Cardiac muscle cell (in vitro differentiated cells and primary cell): ENCODE measurements around the gene FECH. TPM values are rescaled to one million over a fixed set of nuclear protein-coding genes. Genes with fewer than 3 reads are reported as not detected.

Experiments
- DNase-seq, 2 donors: peaks; one replicate each; pipeline versions ENCODE4 v3.0.0 to v3.0.0-alpha.2; 2010 to 2017; ENCODE audit warnings: low read depth in 1 of 2, low spot score in 1 of 2
- H3K27ac ChIP-seq: fragments of 200-600 bp; sonication (generic); 2 replicates; pipeline ENCODE4 v1.5.1; 2016
- H3K27me3 ChIP-seq: fragments of 200-600 bp; sonication (generic); 2 replicates; pipeline ENCODE4 v1.6.0; 2016; ENCODE audit warnings: control low read depth
- H3K36me3 ChIP-seq: fragments of 200-600 bp; sonication (generic); 2 replicates; pipeline ENCODE4 v1.5.1; 2016; ENCODE audit warnings: control low read depth
- H3K4me1 ChIP-seq: fragments of 200-600 bp; sonication (generic); 2 replicates; pipeline ENCODE4 v1.8.1; 2017; ENCODE audit warnings: low read depth, mild to moderate bottlenecking, mixed run types
- H3K4me3 ChIP-seq: fragments of 200-600 bp; sonication (generic); 2 replicates; pipeline ENCODE4 v1.5.1; 2016; ENCODE audit warnings: mild to moderate bottlenecking
- H3K9me3 ChIP-seq: fragments of 200-600 bp; sonication (generic); 2 replicates; pipeline ENCODE4 v1.5.1; 2017; ENCODE audit warnings: low read depth, mild to moderate bottlenecking, control low read depth
- polyA plus RNA-seq: library from polyadenylated mRNA; unstranded; fragments of >200 nt; fragmentation: Nextera tagmentation; extraction: Ambion mirVana; gene quantifications from 2 replicates; pipeline ENCODE4 v1.2.1, GENCODE V29; 2016
- total RNA-seq: library from RNA; depleted of rRNA; stranded (reverse); fragments of >200 nt; gene quantifications from 2 replicates; pipeline ENCODE4 v1.2.3, GENCODE V29; 2016
- TF ChIP-seq, protein P1 (sequence below): IDR thresholded peaks from 2 replicates; pipeline ENCODE4 v1.5.1; 2012; ENCODE audit warnings: low read depth, mild to moderate bottlenecking, low read length

Gene FECH
- total and polyA plus RNA-seq, 2 experiments from 2014 or later, result 47.4 to 94.5 TPM

DNA sequence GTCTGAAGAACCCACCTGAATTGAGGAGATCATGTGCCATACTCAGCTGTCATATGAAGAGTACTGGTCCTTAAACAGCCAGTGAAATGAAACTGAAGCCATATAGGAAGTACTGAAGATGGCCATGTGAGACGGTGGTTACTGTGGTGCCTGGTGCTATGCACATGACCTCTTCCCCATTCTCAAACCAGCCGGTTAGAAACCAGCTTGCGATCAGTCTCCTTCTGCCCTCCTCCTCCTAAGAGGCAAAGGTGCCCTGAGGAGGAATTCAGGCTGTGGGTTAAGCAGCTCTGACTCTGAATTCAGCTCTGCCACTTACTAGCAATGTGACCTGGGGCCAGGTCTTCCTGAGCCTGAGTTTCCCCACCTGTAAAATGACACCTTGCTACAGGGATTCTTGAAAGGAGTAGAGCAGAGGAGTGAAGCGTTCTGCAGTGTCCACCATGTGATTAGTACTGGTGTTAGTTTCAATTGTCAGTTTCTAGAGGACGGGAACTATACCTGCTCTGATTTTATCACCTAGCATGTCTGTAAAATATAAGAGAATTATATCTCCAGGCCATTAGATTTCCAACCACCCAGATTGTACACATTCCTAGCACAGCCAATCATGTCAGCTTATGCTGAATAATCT lies 5.1 kb downstream of the FECH start:
- Histone ChIP-seq H3K4me1 (peaks cover 5% of the 10 kb centered on the region), H3K9me3 (no peaks in the 10 kb centered on the region), H3K36me3 (peaks cover 3% of the 10 kb centered on the region), H3K27me3 (no peaks in the 10 kb centered on the region), H3K4me3 (no peak overlapping the region), H3K27ac (no peak overlapping the region)
- TF ChIP-seq, protein P1, sequence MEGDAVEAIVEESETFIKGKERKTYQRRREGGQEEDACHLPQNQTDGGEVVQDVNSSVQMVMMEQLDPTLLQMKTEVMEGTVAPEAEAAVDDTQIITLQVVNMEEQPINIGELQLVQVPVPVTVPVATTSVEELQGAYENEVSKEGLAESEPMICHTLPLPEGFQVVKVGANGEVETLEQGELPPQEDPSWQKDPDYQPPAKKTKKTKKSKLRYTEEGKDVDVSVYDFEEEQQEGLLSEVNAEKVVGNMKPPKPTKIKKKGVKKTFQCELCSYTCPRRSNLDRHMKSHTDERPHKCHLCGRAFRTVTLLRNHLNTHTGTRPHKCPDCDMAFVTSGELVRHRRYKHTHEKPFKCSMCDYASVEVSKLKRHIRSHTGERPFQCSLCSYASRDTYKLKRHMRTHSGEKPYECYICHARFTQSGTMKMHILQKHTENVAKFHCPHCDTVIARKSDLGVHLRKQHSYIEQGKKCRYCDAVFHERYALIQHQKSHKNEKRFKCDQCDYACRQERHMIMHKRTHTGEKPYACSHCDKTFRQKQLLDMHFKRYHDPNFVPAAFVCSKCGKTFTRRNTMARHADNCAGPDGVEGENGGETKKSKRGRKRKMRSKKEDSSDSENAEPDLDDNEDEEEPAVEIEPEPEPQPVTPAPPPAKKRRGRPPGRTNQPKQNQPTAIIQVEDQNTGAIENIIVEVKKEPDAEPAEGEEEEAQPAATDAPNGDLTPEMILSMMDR, result no peak
- no peak for DNase-seq

DNA sequence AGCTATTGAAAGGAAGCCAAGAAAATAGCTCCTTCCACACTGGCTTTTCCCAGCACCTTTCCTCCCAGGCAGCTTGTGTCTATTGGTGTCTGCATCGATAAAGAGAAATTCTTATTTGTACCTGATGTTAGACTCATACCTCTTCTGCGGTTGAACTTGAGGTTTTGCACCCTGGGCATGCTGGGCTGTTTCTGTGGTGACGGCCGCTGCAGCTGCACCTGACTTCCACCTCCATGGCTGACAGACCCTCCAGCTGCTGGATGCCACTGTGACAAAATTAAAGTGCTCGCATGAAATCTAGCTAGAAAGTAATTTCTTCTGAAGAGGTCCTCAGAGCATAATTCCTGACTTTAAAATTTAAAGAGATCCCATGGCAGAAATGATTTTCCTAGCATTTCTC lies 6.6 kb downstream of the FECH start:
- H3K27ac ChIP-seq, result no peak overlapping the region
- TF ChIP-seq, protein P1, result no peak
- H3K36me3 ChIP-seq, result peaks cover 3% of the 10 kb centered on the region
- H3K4me1 ChIP-seq, result no peaks in the 10 kb centered on the region
- no peaks in the 10 kb centered on the region for H3K9me3 ChIP-seq
- H3K4me3 ChIP-seq, result no peak overlapping the region
- no peaks in the 10 kb centered on the region for H3K27me3 ChIP-seq
- DNase-seq, result no peak

DNA sequence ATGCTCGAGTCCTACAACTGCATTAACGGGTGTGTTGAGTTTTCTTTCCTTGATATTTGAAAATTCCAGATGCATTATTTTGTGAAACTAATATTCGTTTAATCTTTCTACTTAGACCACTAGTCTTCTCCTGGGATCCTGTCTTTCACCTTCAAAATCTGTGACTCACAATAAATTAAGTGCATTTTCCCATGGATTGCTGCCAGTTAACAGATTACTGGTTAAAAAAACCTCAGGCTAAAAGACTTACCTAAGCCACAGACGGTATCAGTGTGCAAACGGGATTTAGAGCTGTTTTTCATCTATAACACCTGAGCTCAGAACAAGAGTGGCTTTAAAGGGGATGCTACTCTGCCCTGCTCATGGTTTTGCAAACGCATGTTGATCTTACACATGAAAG lies 10.2 kb downstream of the FECH start:
- H3K9me3 ChIP-seq, result no peaks in the 10 kb centered on the region
- no peak overlapping the region for H3K27ac ChIP-seq
- no peak overlapping the region for H3K4me3 ChIP-seq
- H3K36me3 ChIP-seq, result peaks cover 7% of the 10 kb centered on the region
- TF ChIP-seq, protein P1, result no peak
- no peak for DNase-seq
- H3K4me1 ChIP-seq, result no peaks in the 10 kb centered on the region
- H3K27me3 ChIP-seq, result no peaks in the 10 kb centered on the region

DNA sequence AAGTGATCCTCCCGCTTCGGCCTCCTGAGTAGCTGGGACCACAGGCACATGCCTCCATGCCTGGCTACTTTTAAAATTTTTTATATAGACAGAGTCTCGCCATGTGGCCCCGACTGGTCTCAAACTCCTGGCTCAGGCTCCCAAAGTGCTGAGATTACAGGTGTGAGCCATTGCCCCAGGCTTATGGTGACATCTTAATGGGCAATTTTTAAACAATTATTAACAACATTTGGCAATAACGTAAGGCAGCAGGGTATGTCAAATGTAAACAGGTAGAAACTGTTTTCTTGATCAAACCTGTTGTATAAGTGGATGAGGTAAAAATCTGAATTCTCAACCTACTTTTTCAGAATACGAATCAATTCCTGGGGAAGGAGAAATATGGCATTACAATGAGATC lies 11.0 kb downstream of the FECH start:
- Histone ChIP-seq H3K9me3 (no peaks in the 10 kb centered on the region), H3K4me1 (no peaks in the 10 kb centered on the region), H3K4me3 (no peak overlapping the region), H3K36me3 (peaks cover 7% of the 10 kb centered on the region), H3K27ac (no peak overlapping the region), H3K27me3 (no peaks in the 10 kb centered on the region)
- TF ChIP-seq, protein P1, result no peak
- no peak for DNase-seq

DNA sequence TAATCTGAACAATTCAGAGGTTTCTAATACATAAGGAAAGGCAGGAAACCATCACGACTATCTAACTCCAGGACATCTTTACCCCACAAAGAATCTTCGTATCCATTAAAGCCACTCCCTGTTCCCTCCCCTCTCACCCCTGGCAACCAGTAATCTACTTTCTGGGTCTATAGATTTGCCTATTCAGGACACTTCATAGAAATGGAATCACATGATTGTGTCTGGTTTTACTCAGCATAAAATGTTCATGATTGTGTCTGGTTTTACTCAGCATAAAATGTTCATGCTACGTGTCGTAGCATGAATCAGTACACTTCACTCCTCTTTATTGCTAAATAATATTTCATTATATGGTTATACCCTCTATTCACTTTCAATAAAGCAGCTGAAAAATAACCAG lies 11.6 kb downstream of the FECH start:
- no peak for DNase-seq
- H3K27me3 ChIP-seq, result no peaks in the 10 kb centered on the region
- H3K27ac ChIP-seq, result no peak overlapping the region
- H3K4me1 ChIP-seq, result no peaks in the 10 kb centered on the region
- no peaks in the 10 kb centered on the region for H3K9me3 ChIP-seq
- H3K36me3 ChIP-seq, result peaks cover 7% of the 10 kb centered on the region
- TF ChIP-seq, protein P1, result no peak
- H3K4me3 ChIP-seq, result no peak overlapping the region
